ENCODE results near the gene TAF3.

Gene TAF3

DNA sequence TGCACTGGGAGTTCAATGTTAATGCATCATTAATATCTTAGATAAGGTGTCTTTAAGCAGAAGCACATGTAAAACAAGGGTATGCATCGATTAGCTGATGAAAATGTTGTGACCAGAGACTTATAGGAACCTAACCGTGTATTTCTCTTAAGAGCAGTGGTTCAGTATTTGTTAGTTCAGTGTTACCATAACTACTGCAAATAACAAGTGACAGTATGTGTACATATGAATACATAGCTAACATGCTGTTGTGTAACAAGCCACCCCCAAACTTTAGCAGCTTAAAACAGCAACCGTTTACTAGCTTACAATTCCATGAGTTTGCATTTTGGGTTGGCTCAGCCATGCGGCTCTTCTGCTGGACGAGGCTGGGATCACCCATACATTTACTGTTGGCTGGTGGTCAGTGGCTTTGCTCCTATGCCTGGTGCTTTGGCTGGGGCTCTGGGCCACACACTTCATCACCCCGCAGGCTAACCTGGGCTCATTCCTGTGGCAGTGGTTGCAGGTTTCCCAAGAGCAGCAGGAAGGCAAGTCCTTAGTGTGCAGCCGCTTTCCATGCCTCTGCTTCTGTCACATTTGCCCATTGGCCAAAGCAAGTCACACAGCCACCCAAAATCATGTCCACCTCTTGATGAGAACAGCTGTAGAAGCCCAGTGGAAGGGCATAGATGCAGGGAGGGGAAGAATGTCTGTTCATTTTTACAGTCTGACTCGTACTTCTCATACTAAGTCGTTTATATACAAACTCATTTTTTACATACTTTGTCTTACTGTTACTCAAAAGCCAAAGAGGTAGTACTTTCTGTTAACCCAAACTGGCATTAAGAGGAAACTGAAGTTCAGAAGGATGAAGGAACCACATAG is 132.9 kb downstream of the TAF3 start:
- TF ChIP-seq CTCF (IDR thresholded peaks at IDR 0.05): no peak
- Histone ChIP-seq H3K27ac (no peak overlapping the region), H3K4me3 (no peak overlapping the region)
- DNase-seq (ENCODE audit: low spot score): no peak

GRCh38 chr10:7952266-7952665 is 134.0 kb downstream of the TAF3 start:
- Histone ChIP-seq H3K27ac (no peak overlapping the region), H3K4me3 (no peak overlapping the region)
- TF ChIP-seq CTCF (IDR thresholded peaks at IDR 0.05): no peak
- DNase-seq (ENCODE audit: low spot score): no peak

DNA sequence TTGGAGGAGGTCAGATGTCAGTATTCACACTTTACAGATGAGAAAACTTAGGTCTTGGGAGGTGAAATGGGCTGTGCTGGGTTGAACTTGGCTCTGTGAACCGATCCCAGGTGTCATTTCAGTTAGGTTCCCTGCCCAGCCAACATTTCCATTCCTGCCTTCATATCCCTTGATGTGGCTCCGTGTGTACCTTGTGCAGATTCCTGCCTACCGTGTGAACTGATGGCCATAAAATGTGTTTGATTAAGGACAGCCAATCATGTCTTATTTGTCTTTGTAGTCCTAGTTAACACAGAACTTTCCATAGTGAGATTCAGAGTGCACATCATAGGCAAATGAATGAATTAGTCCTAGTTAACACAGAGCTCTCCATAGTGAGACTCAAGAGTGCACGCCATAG is 135.1 kb downstream of the TAF3 start:
- no peak for TF ChIP-seq CTCF (IDR thresholded peaks at IDR 0.05)

DNA sequence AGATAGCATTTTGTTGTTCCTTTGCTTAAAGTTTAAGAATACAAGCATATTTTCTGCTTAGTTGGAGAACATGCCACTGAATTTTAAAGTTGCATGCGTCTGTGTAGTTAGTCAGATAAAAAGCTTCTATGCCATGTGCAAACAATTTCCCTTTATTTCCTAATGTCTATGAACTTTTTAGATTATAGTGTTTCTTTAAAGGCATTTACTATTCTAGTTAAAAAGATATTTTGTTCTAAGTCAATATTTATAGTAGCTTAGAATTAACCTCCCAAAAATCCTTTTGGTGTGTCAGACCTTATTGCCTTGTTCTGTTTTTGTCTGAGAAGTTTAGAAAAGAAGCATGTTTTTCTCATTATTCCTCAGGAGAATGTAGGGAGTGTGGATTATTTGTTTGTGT is 137.1 kb downstream of the TAF3 start:
- no peak for TF ChIP-seq CTCF (IDR thresholded peaks at IDR 0.05)
- no peak overlapping the region for H3K27ac ChIP-seq
- H3K4me3 ChIP-seq: no peak overlapping the region
- no peak for DNase-seq (ENCODE audit: low spot score)

More for the DNA sequence above, 135.1 kb downstream of the TAF3 start:
- Histone ChIP-seq H3K4me3 (no peak overlapping the region), H3K27ac (no peak overlapping the region)
- no peak for DNase-seq (ENCODE audit: low spot score)

- TF ChIP-seq CTCF (IDR thresholded peaks at IDR 0.05): no peak
- H3K4me3 ChIP-seq: no peak overlapping the region
- no peak for DNase-seq (ENCODE audit: low spot score)
- H3K27ac ChIP-seq: no peak overlapping the region
These were observed 138.2 kb downstream of the TAF3 start for GRCh38 chr10:7956508-7956907.

- TF ChIP-seq CTCF (IDR thresholded peaks at IDR 0.05): no peak
- DNase-seq (ENCODE audit: low spot score): no peak
- Histone ChIP-seq H3K4me3 (no peak overlapping the region), H3K27ac (no peak overlapping the region)
These were observed 139.3 kb downstream of the TAF3 start for GRCh38 chr10:7957591-7957990.

DNA sequence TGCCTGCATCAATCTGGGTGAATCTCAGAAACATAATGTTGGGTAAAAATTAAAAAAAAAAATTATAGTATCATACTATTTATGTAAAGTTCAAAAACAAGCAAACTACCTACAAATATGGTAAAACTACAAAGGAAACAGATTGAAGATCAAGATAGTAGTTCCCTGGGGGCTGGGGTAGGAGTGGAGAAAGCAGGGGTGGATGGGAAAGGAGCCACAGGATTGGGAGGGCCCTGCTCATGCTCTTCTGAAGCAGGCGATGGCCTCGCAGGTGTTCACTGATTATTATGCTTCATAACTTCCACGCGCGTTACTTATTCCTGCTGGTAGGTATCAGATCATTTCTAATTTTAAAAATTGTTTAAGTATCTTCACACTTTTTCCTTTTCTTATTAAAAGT is 140.1 kb downstream of the TAF3 start:
- Histone ChIP-seq H3K27ac (no peak overlapping the region), H3K4me3 (no peak overlapping the region)
- DNase-seq (ENCODE audit: low spot score): no peak
- no peak for TF ChIP-seq CTCF (IDR thresholded peaks at IDR 0.05)

All from coronary artery (tissue), 2 donors.